Glomerular visceral epithelial cell (primary cell): ENCODE results near the gene SDHAF2.
A peak's percentile ranks its signal among the peaks of the same experiment; 100 is the strongest.
"Not testable (repeated sequence)": the region's sequence is repeated elsewhere in the genome, so short reads cannot be mapped to it uniquely, and the experiment has no call there.

Experiments used
- DNase-seq: peaks from one replicate; pipeline ENCODE4 v3.0.0-alpha.2; 2016; ENCODE audit errors: extremely low spot score

The SDHAF2 gene

DNA sequence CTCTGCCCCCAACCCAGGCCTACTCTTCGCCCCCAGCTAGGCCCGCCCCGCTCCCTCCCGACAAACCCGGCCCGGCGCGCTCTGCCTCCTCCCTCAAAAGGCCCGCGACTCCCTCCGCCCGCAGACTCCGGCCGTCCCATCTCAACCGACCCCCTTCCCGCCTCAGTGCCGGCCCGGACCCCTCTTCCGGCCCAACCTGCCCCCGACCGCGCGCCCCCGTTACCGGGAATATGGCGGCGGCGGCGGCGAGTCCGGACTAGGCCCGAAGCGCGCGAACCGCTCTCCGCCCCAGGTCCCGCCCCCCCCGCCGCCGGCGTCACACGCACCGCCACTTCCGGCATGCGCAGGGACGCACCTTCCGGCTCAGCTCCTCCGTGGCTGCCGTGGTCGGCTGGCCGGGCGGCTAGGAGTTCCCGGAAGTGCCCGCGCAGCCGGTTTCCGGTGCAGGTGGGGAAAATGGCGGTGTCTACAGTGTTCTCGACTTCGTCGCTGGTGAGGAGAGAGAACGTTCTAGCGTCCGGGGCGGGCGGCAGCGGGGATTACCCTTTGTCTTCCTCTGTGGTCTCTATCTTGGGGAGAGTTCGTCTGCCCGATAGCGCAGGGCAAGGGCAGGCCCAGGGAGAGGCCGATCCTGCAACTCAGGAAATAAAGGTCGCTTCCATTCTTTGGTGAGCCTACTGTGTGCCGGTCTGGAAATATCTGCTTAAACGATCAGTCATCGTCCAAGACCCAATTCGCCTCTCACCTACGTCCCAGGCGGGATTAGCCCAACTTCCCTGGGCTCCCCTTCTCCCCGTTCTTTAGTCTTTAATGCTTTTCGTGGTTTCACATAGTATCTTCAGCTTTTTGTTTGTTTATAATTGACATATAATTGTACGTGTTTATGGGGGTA is at the start of gene SDHAF2, which contains the start of gene CPSF7:
Gene SDHAF2 (plus strand): TSS at position 434 of the 892 bp plus-strand sequence. CDS start 23 bp downstream, at position 457.
Gene CPSF7 (minus strand): TSS at position 285 of the 892 bp plus-strand sequence. CDS start 740 bp downstream, outside the sequence.
- DNase-seq: peak; percentile 95

DNA sequence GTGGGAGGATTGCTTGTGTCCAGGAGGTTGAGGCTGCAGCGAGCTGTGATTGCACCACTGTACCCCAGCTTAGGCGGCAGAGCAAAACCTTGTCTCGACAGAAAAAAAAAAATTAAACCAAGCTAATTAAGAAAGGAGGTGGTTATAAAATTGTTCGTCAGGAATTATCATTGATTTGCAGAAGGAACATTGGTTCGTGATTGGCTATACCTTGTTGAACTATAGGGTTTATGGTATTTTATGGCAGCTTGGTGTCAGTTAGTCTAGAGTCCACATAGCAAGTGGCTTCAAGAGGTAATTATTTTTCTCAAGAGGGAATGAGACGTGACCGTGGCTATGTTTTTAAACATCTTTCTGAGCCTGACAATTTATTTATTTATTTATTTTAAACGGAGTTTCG is 49.0 kb upstream of the SDHAF2 start:
- no peak for DNase-seq

DNA sequence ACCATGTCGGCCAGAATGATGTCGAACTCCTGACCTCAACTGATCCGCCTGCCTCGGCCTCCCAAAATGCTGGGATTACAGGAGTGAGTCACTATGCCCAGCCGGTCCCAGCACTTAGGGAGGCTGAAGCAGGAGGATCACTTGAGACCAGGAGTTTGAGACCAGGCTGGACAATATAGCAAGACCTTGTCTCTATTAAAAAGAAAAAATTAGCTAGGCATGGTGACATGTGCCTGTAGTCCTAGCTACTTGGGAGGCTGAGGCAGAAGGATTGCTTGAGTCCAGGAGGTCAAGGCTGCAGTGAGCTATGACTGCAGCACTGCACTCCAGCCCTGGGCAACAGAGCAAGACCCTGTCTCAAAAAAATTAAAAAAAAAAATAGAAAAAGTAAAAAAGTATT is 46.1 kb upstream of the SDHAF2 start:
- DNase-seq: not testable (repeated sequence)

DNA sequence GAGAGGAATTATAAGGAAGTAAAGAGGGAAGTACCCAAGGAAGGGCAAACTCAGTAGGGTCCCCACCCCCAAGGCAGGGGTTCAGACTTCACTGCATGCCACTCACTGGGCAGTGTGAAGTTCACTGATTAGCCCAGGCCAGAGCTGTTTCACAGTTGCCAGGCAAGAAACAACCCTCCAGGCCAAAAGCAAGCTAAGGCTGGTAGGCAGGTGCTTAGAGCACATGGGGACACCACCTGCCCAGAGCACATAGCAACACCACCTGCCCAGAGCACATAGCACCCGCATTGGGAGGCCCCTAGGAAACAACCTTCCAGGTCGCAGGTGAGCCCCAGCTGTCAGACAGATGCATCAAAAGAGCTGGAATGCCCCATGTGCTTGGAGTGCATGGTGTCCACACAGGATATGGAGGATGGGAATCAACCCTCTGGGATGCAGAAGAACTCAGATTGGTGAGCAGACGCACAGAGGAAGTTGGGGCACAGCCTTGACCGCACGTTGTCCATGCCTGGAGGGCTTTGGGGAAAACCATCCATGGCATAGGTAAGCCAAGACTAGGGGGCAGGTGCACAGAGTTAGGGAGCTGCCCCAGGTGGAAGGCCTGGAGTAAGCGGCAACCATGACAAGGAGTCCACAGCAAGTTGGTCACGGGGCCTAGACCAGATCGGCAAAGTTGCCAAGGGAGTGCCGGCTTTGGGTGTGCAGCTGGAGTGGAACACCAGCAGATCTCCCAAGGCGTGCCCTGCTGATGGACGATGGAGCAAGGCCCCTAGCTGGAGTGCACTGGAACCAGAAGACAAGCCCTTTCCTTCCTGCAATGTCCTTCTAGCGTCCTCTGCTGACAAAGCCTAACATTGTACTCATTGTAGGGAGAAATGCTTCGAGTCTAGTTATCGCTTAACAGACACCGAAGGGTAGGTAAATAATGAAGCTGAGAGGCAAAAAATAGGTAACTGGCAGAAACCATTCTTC is 45.4 kb upstream of the SDHAF2 start:
- DNase-seq: no peak

DNA sequence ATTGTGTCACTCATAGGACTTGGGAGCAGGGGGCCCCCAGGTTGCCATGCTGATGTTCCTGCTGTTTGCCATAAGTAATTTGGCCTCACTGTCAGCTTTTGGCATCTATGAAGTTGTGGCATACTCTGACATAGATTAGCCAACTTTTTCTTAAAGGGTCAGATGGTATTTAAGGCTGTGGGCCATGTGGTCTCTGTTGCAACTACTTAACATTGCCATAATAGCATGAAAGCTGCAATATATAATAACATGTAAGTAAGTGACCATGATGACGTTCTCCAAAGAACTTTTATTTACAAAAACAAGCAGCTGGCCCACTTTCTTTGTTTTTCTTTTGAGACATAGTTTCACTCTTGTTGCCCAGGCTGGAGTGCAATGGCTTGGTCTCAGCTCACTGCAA is 39.8 kb upstream of the SDHAF2 start:
- no peak for DNase-seq

DNA sequence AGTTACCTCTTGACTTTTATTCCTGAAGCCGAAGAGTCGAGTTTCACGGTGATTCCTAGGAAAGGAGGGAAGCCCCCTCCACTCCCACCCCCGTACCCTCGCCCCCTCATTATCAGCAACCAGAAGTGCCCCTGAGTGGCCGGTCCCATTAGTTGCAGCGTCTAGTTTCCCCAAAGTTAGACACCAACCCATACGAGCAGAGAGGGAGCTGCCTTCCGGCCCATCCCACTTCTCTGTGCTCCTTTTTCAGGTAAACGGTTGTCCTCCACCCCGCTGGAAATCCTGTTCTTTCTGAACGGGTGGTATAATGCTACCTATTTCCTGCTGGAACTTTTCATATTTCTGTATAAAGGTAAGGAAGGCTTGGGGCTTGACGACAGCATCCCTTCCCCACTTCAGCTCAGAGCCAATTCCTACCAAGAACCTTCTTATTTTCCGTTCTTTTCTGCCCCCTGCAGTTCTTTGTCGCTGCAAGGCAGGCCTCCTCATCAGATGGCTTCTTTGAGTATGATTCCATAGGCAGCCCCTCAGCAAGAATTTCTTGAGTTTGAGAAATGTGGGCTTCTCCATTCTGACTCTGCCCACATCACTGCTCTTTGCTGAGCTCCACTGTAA is 36.8 kb upstream of the SDHAF2 start:
- DNase-seq: peak; percentile 20

DNA sequence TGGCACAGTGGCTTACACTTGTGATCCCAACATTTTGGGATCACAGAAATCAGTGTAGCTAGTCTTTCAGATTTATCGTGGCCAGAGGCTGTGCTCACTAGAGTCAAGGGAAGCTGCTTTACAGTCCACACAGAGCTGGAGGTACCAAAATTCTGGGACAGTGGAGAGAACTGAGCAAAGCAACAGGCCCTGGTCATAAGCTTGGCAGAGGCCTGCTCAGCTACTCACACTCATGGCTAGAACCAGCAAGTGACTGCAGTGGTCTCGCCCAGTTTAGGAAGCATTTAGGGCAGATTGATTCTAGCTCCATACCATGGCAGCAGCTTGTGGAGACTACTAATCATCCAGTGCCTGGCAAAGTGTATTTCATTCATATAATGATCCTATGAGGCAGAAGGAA is 28.8 kb upstream of the SDHAF2 start:
- DNase-seq: no peak

DNA sequence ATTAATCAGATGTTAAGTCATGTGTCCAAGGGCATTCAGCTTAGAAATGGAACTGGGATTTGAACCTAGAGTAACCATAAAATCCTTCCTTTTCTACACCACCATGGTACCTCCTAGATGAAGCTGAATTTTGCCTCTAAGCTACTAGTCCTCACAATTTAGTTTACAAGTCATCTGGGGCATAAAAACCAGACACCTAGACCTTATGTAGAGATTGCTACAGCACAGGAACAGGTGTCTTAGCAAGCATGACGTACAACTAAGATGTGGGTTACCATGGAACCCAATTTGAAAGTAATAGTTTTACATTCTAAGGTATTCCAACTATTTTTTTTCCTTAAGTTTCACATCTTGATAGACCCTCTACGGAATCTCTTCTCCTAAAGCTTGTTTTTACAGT is 28.4 kb upstream of the SDHAF2 start:
- DNase-seq: no peak

DNA sequence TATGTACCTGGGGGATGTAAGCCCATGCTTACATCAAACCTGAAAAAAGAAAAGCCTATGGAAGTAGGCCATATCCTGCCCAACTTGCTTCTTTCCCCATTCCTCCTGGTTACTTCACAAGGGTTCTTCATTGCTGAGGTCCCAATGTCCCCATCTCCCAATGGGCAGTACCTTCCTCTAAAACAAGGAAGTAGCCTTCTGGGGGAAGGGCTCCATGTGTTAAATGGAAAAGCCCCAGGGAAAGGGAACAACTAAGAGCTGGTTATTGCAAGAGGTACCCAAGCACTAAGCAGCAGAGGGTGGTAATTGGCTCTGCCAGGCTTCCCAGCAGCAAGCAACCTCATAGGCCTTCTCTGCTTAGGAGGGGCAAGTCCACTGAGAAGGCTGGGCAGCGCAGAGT is 26.3 kb upstream of the SDHAF2 start:
- DNase-seq: no peak

DNA sequence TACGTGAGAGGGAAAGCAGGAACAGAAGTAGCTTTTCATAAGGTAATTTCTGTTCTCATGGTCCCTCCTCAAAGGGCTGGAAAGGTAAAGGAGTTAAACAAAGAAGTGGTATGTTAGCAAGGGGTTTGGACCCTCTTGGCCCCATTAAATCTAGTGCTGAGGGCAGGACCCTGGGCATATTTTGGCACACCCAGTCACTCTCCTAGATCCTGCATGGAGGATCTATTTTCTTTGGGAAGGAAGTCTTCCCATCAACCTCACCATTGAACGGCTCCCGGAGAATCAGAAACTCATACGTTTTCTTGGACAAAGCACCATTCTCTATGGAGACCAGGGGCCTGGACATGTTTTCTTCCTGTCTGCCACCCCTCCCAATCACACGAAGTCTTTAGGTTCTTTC is 25.8 kb upstream of the SDHAF2 start:
- DNase-seq: no peak

DNA sequence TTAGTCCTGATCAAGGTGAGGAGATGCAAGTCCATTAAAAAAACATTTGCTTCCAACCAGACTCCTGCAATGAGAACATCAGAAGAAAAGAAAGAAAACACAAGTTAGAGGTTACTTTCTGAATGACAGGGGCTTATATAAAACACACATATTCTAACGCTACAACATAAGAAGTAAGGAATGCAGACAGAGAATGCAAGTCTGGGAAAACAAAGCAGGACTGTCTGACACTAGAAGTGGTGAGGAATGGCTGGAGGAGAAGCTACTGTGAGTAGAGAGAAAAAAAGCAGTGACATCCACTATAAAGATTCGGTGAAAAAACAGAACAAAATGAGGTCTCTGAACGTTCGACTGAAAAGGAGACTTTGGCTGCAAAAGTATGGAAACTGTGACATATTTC is 25.3 kb upstream of the SDHAF2 start:
- DNase-seq: no peak

DNA sequence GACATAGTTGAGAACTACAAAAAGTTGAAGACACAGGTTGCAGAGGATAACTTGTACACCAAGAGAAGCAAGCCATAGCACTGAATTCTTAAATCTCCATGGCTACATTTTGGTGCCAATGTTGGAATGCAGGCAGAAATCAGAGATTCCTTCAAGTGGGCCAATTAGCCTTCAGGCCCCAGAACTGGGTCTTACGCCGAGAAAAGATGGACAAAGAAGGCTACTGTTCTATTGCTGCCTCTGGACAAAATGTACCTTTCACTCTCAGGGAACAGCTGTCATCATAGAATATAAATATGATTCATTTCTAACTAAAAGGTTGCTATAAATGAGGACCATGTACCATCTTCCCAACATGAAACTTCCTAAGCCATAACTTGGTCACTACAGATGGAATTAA is 23.9 kb upstream of the SDHAF2 start:
- no peak for DNase-seq

DNA sequence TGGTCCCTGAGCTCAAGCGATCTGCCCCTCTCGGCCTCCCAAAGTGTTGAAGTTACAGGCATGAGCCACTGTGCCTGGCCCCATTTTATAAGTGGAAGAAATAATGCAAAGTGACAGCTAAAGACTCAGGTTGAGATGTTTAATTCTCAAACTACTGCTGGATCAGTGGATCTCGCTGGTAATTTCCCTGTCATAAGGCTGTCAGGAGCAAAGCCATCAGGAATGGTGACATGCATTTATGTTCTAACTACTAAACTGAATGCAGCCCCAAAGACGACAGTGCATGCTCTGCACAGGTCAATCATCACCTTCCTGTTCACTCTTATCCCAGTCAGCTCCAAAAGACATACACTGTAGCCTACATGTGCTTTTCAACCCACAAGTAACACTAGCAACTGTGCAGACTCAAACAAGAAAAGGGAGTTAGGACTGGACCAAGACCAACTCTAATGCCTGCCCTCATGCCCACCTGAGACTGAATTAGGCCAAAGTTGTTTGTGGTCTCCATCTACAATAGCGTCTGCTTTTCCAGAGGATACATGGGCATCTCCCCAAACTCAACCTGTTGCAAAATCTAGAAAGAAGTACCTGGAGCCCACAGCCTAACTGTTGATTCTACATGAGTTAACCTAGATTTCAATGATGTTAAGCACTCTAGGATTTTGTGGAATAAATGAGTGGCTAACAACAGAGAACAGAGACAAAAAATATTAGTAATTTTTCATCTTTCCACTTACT is 22.8 kb upstream of the SDHAF2 start:
- no peak for DNase-seq

DNA sequence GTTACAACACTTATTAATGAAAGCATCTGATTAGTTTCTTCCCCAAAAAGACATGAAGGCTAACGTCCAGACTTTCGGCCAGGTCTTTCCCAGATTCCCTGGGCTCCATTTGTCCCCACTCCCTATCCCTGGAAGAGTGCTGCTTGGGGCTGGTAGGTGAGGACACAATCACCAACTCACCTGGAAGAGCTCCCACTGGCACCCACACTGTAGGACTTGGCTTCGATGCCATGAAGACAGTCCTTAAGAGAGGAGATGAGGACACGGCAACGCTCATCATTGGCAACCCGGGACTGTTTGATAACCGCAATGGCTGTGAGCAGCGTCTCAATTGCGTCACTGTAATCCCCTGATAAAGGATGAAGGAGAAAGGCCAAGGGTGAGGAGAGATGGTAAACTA is 18.3 kb upstream of the SDHAF2 start:
- no peak for DNase-seq

DNA sequence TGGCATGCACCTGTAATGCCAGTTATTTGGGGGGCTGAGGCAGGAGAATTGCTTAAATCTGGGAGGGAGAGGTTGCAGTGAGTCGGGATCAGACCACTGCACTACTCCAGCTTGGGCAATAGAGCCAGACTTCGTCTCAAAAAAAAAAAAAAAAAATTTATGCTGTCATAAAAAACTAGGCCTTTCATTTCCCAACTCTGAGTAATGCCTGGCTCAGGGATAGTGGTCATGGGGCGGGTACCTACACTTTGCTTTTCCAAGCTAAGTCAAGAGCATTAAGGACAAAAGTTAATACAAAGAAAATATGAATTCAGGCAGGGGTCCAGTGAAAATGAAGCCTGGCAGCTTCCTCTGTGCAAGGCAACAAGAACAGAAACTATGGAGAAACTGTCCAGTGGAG is 16.4 kb upstream of the SDHAF2 start:
- no peak for DNase-seq

DNA sequence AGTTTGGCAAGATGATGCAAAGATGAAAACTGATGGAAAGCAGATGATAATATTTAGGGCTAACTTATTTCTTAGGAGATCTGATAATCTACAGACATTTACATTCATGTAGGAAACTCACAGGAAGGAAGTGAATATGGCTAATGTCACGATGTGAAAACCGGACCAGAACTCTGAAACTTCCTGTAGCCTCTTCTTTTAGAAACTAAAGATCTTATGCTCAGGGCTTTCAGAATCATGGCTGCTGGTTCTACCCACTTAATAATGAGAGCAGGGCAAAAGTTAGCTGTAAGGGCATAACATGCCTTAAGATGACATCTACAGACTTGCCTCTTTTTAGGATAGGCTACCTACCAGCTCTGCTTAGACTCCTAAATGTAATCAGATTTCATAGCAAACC is 15.4 kb upstream of the SDHAF2 start:
- no peak for DNase-seq

DNA sequence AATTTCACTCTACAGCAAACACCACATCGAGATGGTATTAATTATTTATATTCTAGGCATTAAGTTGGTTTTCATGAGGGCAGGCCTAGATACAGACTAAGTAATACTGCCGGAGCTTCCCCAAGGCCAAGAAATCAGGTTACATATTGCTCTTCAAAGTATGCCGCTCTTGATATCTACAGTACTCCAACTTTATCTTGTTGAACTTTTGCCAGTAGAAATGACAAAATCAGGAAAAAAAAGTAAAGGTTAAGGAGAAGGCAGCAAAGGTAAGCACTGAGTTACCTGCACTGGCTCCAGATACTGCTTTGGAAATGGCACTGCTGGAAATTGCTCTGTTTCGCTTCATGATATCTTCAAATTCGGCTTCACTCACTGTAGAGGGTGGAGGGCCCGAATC is 14.5 kb upstream of the SDHAF2 start:
- DNase-seq: no peak

DNA sequence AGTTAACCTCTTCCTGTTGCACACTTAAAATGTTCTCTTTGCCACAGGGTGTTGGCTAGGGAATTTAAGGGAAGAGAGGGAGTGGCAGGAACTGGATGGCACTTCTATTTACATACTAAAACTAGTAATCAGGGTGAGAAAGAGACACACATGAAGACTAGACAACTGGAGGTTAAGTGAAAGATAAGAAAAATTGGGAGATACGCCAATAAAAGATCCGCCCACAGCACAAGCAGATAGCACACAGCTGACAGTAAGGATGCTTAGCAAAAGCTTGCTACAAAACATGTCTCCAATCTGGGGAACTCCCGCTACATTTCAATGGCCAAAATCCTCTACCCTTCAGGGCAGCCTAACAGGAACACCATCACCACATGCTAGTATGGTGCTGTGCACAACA is 13.0 kb upstream of the SDHAF2 start:
- DNase-seq: no peak

DNA sequence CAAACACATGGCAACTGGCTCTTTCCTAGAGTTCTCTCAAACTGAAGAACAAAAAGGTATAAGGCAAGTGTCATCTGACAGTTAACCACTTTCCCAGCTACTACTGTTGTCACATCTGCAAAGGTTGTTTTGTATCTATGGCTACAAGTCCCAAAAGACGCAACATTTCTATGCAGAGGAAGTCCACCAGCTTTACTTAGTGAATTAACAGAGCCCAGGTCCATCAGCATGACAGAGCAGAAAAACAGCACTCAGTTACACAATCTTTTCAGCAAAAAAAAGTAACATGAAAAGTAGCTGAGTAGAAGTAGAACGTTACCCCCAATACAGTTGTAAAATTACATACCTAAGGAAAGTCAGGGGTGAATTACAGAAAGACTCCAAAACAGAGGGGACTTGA is 12.3 kb upstream of the SDHAF2 start:
- DNase-seq: no peak

DNA sequence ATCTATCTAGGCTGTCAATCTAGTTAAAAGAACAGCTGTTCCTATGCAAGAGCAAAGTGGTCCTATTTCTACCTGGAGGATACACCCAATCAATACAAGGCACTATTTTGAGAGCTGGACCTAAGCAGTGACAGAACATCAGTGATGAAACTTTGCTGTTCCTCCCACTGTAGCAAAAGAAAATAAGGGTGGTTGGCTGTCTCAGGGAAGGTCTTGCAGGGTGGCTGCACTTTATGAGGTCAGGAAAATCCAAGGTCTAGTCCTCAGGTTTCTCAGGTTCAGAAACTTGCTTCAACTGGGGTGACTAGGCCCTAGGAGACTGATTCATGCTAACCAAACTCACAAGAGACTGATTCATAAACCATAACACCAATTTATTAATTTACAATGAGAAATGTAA is 11.8 kb upstream of the SDHAF2 start:
- DNase-seq: peak; percentile 38

DNA sequence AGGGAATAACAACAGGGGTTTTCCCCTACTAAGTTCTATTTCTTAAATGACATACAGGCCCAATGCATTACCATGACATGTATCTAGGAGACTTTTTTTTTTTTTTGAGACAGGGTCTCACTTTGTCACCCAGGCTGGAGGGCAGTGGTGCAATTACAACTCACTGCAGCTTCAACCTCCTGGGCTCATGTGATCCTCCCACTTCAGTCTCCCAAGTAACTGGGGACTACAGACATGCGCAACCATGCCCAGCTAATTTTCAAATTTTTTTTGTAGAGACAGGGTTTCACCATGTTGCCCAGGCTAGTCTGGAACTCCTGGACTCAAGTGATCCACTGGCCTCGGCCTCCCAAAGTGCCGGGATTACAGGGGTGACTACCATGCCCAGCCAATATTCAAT is 7.7 kb upstream of the SDHAF2 start:
- no peak for DNase-seq
